SK-N-SH treated with all-trans-retinoic acid at 6 μM for 48 hours (cell line): Measurements from ENCODE around the gene ZNF771.

Source experiments
- CREB5 ChIP-seq: fragments of 250-450 bp; sonication (Bioruptor Pico); IDR thresholded peaks from 2 replicates; pipeline ENCODE4 v1.5.1; 2020; ENCODE audit warnings: low read depth, mild to moderate bottlenecking, moderate library complexity
- CSDC2 ChIP-seq: fragments of 250-450 bp; sonication (Bioruptor Pico); IDR thresholded peaks from 2 replicates; pipeline ENCODE4 v1.5.0; 2020; ENCODE audit warnings: mild to moderate bottlenecking, moderate library complexity
- ISL1 ChIP-seq: fragments of 250-450 bp; sonication (Bioruptor Pico); IDR thresholded peaks from 2 replicates; pipeline ENCODE4 v2.1.2; 2022; ENCODE audit warnings: mild to moderate bottlenecking, moderate library complexity
- PATZ1 ChIP-seq: fragments of 250-450 bp; sonication (Bioruptor Pico); IDR thresholded peaks from 2 replicates; pipeline ENCODE4 v1.8.0; 2020; ENCODE audit warnings: mild to moderate bottlenecking, moderate library complexity, borderline replicate concordance
- TOX ChIP-seq: fragments of 250-450 bp; sonication (Bioruptor Pico); IDR thresholded peaks from 2 replicates; pipeline ENCODE4 v1.8.0; 2021; ENCODE audit warnings: mild to moderate bottlenecking, moderate library complexity, borderline replicate concordance
- ZFP30 ChIP-seq: fragments of 450-650 bp; formaldehyde crosslinking; IDR thresholded peaks from 2 replicates; pipeline ENCODE4 v1.5.0; 2022; ENCODE audit warnings: mild to moderate bottlenecking, moderate library complexity
- ZNF8 ChIP-seq: fragments of 450-650 bp; formaldehyde crosslinking; IDR thresholded peaks from 2 replicates; pipeline ENCODE4 v1.5.0; 2020; ENCODE audit warnings: mild to moderate bottlenecking, moderate library complexity

- TF ChIP-seq ZFP30 (CRISPR knock-in tag) (no peak), ZNF8 (no peak), CSDC2 (CRISPR knock-in tag) (no peak), TOX (CRISPR knock-in tag) (no peak), ISL1 (CRISPR knock-in tag) (no peak), CREB5 (CRISPR knock-in tag) (no peak), PATZ1 (CRISPR knock-in tag) (no peak)
Measured at GRCh38 chr16:30381291-30382041, 25.9 kb upstream of the ZNF771 start.
